Neural progenitor cell (in vitro differentiated cells): Measurements from ENCODE around the gene SELENOM. TPM values are rescaled to one million over a fixed set of nuclear protein-coding genes. Genes with fewer than 3 reads are reported as not detected.
A peak's percentile ranks its signal among the peaks of the same experiment; 100 is the strongest.
"Not testable (repeated sequence)": the region's sequence is repeated elsewhere in the genome, so short reads cannot be mapped to it uniquely, and the experiment has no call there.

Experiments
- DNase-seq: peaks from one replicate; pipeline ENCODE4 v3.0.0-alpha.2; 2016; ENCODE audit warnings: low spot score
- H2AFZ ChIP-seq: fragments of 200-600 bp; sonication (generic); replicated peaks from 2 replicates; pipeline ENCODE4 v1.6.1; 2016; ENCODE audit warnings: antibody characterized with exemption
- H3F3A ChIP-seq: fragments of 200-600 bp; sonication (generic); 2 replicates; pipeline ENCODE4 v1.6.1; 2016; ENCODE audit warnings: antibody characterized with exemption, low read depth
- H3K27ac ChIP-seq: fragments of 200-600 bp; sonication (generic); 2 replicates; pipeline ENCODE4 v1.5.1; 2016; ENCODE audit warnings: mild to moderate bottlenecking
- H3K27me3 ChIP-seq: fragments of 200-600 bp; sonication (generic); 2 replicates; pipeline ENCODE4 v1.6.1; 2016; ENCODE audit warnings: mild to moderate bottlenecking, moderate library complexity
- H3K36me3 ChIP-seq: fragments of 200-600 bp; sonication (generic); 2 replicates; pipeline ENCODE4 v1.5.1; 2016
- H3K4me1 ChIP-seq: fragments of 200-600 bp; sonication (generic); 2 replicates; pipeline ENCODE4 v1.6.1; 2016; ENCODE audit warnings: mixed run types
- H3K4me2 ChIP-seq: fragments of 200-600 bp; sonication (generic); 2 replicates; pipeline ENCODE4 v1.6.1; 2016
- H3K4me3 ChIP-seq: fragments of 200-600 bp; sonication (generic); 2 replicates; pipeline ENCODE4 v1.5.1; 2016
- H3K79me2 ChIP-seq: fragments of 200-600 bp; sonication (generic); 2 replicates; pipeline ENCODE4 v1.6.1; 2016; ENCODE audit warnings: low read depth
- H3K9ac ChIP-seq: fragments of 200-600 bp; sonication (generic); 2 replicates; pipeline ENCODE4 v1.6.1; 2016
- H3K9me3 ChIP-seq: fragments of 200-600 bp; sonication (generic); 2 replicates; pipeline ENCODE4 v1.5.1; 2016; ENCODE audit warnings: low read depth
- H4K20me1 ChIP-seq: fragments of 200-600 bp; sonication (generic); 2 replicates; pipeline ENCODE4 v1.6.1; 2016; ENCODE audit warnings: low read depth
- H3K27ac Mint-ChIP-seq: 3 replicates; pipeline ENCODE4 v1.8.0; 2021; ENCODE audit warnings: mixed read lengths
- H3K27me3 Mint-ChIP-seq: 2 replicates; pipeline ENCODE4 v1.8.0; 2022; ENCODE audit warnings: low read depth, mild to moderate bottlenecking, inconsistent platforms, moderate library complexity, mixed read lengths; ENCODE audit not compliant: insufficient read depth
- H3K36me3 Mint-ChIP-seq: 3 replicates; pipeline ENCODE4 v1.8.0; 2021; ENCODE audit warnings: mixed read lengths
- H3K4me1 Mint-ChIP-seq: 3 replicates; pipeline ENCODE4 v1.8.0; 2021; ENCODE audit warnings: mixed read lengths
- H3K4me3 Mint-ChIP-seq: 3 replicates; pipeline ENCODE4 v1.8.0; 2021; ENCODE audit warnings: mild to moderate bottlenecking, moderate library complexity, mixed read lengths
- H3K9me3 Mint-ChIP-seq: 3 replicates; pipeline ENCODE4 v1.8.0; 2020; ENCODE audit warnings: mixed read lengths
- CTCF ChIP-seq: fragments of 200-600 bp; sonication (generic); IDR thresholded peaks from 2 replicates; pipeline ENCODE4 v1.5.1; 2017; ENCODE audit warnings: antibody characterized with exemption, mild to moderate bottlenecking
- EZH2 ChIP-seq: fragments of 200-600 bp; sonication (generic); IDR thresholded peaks from 2 replicates; pipeline ENCODE4 v1.6.1; 2017; ENCODE audit warnings: antibody characterized with exemption, mild to moderate bottlenecking, moderate library complexity
- EZH2phosphoT487 ChIP-seq: fragments of 200-600 bp; sonication (generic); IDR thresholded peaks from 2 replicates; pipeline ENCODE4 v1.6.1; 2017; ENCODE audit warnings: antibody characterized with exemption
- total RNA-seq: library from RNA; depleted of rRNA; stranded (reverse); fragments of >200 nt; gene quantifications from 2 replicates; pipeline ENCODE4 v1.2.3, GENCODE V29; 2015; ENCODE audit warnings: low replicate concordance

SELENOM gene
- total RNA-seq, 1 donor from 2014 or later: 7.4 TPM

- not testable (repeated sequence) for H3K27me3 ChIP-seq, H3K4me1 Mint-ChIP-seq, H3K36me3 ChIP-seq, DNase-seq, H3K4me2 ChIP-seq, H3K9me3 ChIP-seq, H3K27ac Mint-ChIP-seq, H3K9me3 Mint-ChIP-seq, H4K20me1 ChIP-seq, H3K36me3 Mint-ChIP-seq, H3K4me1 ChIP-seq, H3K79me2 ChIP-seq, H3K9ac ChIP-seq, H3K27ac ChIP-seq, H3K4me3 Mint-ChIP-seq, H3K27me3 Mint-ChIP-seq, H3K4me3 ChIP-seq, H3F3A ChIP-seq
- peak overlapping the region; percentile 34 for H2AFZ ChIP-seq
Observed at GRCh38 chr22:31069691-31070314, 37.6 kb downstream of the SELENOM start.

GRCh38 chr22:31068970-31069369 is 38.4 kb downstream of the SELENOM start:
- H3K36me3 Mint-ChIP-seq: no peaks in the 10 kb centered on the region
- Histone ChIP-seq H3K27me3 (no peaks in the 10 kb centered on the region), H4K20me1 (no peaks in the 10 kb centered on the region), H3K4me3 (no peak overlapping the region), H3K4me2 (no peak overlapping the region), H3F3A (no peaks in the 10 kb centered on the region), H3K79me2 (no peaks in the 10 kb centered on the region), H2AFZ (peak overlapping the region; percentile 34), H3K9me3 (no peaks in the 10 kb centered on the region), H3K27ac (no peak overlapping the region), H3K9ac (no peak overlapping the region), H3K4me1 (no peaks in the 10 kb centered on the region), H3K36me3 (no peaks in the 10 kb centered on the region)
- peaks cover 3% of the 10 kb centered on the region for H3K4me1 Mint-ChIP-seq
- DNase-seq: no peak
- H3K27ac Mint-ChIP-seq: no peak overlapping the region
- no peaks in the 10 kb centered on the region for H3K9me3 Mint-ChIP-seq
- TF ChIP-seq EZH2 (no peak), EZH2phosphoT487 (no peak), CTCF (no peak)
- H3K27me3 Mint-ChIP-seq: no peaks in the 10 kb centered on the region
- H3K4me3 Mint-ChIP-seq: no peak overlapping the region

- H3K4me1 ChIP-seq: no peaks in the 10 kb centered on the region
- H2AFZ ChIP-seq: peak overlapping the region; percentile 77
- no peak overlapping the region for H3K4me3 ChIP-seq
- H3K9me3 ChIP-seq: no peaks in the 10 kb centered on the region
- H4K20me1 ChIP-seq: no peaks in the 10 kb centered on the region
- Mint-ChIP-seq H3K4me1 (peaks cover 1% of the 10 kb centered on the region), H3K4me3 (no peak overlapping the region), H3K36me3 (no peaks in the 10 kb centered on the region), H3K27me3 (no peaks in the 10 kb centered on the region), H3K27ac (no peak overlapping the region), H3K9me3 (no peaks in the 10 kb centered on the region)
- H3K4me2 ChIP-seq: no peak overlapping the region
- no peak overlapping the region for H3K27ac ChIP-seq
- H3K79me2 ChIP-seq: no peaks in the 10 kb centered on the region
- no peak for DNase-seq
- TF ChIP-seq CTCF (no peak), EZH2 (no peak), EZH2phosphoT487 (no peak)
- H3K36me3 ChIP-seq: no peaks in the 10 kb centered on the region
- no peak overlapping the region for H3K9ac ChIP-seq
- H3F3A ChIP-seq: no peaks in the 10 kb centered on the region
- H3K27me3 ChIP-seq: no peaks in the 10 kb centered on the region
Observed at GRCh38 chr22:31064369-31064768, 43.0 kb downstream of the SELENOM start.

- no peaks in the 10 kb centered on the region for H3K79me2 ChIP-seq
- no peak overlapping the region for H2AFZ ChIP-seq
- H3K4me1 ChIP-seq: no peaks in the 10 kb centered on the region
- H3K4me3 ChIP-seq: no peak overlapping the region
- no peaks in the 10 kb centered on the region for H3F3A ChIP-seq
- Mint-ChIP-seq H3K36me3 (no peaks in the 10 kb centered on the region), H3K27ac (no peak overlapping the region), H3K27me3 (no peaks in the 10 kb centered on the region), H3K4me1 (peaks cover 2% of the 10 kb centered on the region), H3K9me3 (no peaks in the 10 kb centered on the region), H3K4me3 (no peak overlapping the region)
- H3K27me3 ChIP-seq: no peaks in the 10 kb centered on the region
- no peak for TF ChIP-seq EZH2phosphoT487
- no peak for TF ChIP-seq CTCF
- no peak for TF ChIP-seq EZH2
- no peak overlapping the region for H3K27ac ChIP-seq
- DNase-seq: no peak
- no peaks in the 10 kb centered on the region for H3K36me3 ChIP-seq
- no peaks in the 10 kb centered on the region for H4K20me1 ChIP-seq
- no peak overlapping the region for H3K9ac ChIP-seq
- H3K4me2 ChIP-seq: no peak overlapping the region
- H3K9me3 ChIP-seq: no peaks in the 10 kb centered on the region
Observed at GRCh38 chr22:31062566-31063230, 44.7 kb downstream of the SELENOM start.

GRCh38 chr22:31059663-31060062 is 47.7 kb downstream of the SELENOM start:
- not testable (repeated sequence) for H3K27me3 Mint-ChIP-seq, H3K4me3 Mint-ChIP-seq, H3K36me3 ChIP-seq, H3K4me1 ChIP-seq, DNase-seq, H3K27ac Mint-ChIP-seq, H3K9me3 ChIP-seq, H3K4me2 ChIP-seq, H3K79me2 ChIP-seq, H3F3A ChIP-seq, H4K20me1 ChIP-seq, H2AFZ ChIP-seq, H3K4me3 ChIP-seq, H3K9ac ChIP-seq, H3K27ac ChIP-seq, H3K36me3 Mint-ChIP-seq, H3K9me3 Mint-ChIP-seq, H3K27me3 ChIP-seq
- peaks cover 10% of the 10 kb centered on the region for H3K4me1 Mint-ChIP-seq
